Measurements from ENCODE around the gene LCE7A. TPM values are rescaled to one million over a fixed set of nuclear protein-coding genes. Genes with fewer than 3 reads are reported as not detected.

LCE7A gene
- total RNA-seq, 1 experiment from 2014 or later = not detected

- Histone ChIP-seq H2AFZ (ENCODE audit: low read length) (no peak within 1 kb of the TSS), H3K4me2 (ENCODE audit: insufficient read depth, insufficient read length, low read length) (no peak within 1 kb of the TSS), H2BK120ac (ENCODE audit: low read depth, low read length, poor library complexity, severe bottlenecking) (no peak within 1 kb of the TSS), H4K20me1 (ENCODE audit: control insufficient read depth, insufficient read depth, insufficient read length) (no peaks in the 10 kb centered on the region), H3K9me3 (ENCODE audit: control insufficient read depth, low read depth, low read length) (no peaks in the 10 kb centered on the region), H2BK12ac (ENCODE audit: insufficient read length, low read depth, low read length) (no peak within 1 kb of the TSS), H4K91ac (ENCODE audit: insufficient read length, low read depth, low read length) (no peak within 1 kb of the TSS), H3K14ac (ENCODE audit: insufficient read depth, low read length) (no peak within 1 kb of the TSS), H2BK20ac (ENCODE audit: low read depth, low read length, poor library complexity, severe bottlenecking) (no peak within 1 kb of the TSS), H3K4ac (ENCODE audit: low read depth, low read length) (no peak within 1 kb of the TSS), H3K79me2 (ENCODE audit: insufficient read depth, low read length) (no peaks in the 10 kb centered on the region), H2BK5ac (ENCODE audit: insufficient read length, low read length) (no peak within 1 kb of the TSS), H3K56ac (ENCODE audit: insufficient read length, low read depth, low read length) (no peak within 1 kb of the TSS), H3K23ac (ENCODE audit: insufficient read length, low read depth, low read length) (no peak within 1 kb of the TSS), H3K9ac (ENCODE audit: extremely low read depth, insufficient read length, low read length) (no peak within 1 kb of the TSS), H3T11ph (ENCODE audit: low read length) (no peak within 1 kb of the TSS), H3K4me1 (ENCODE audit: insufficient read depth, low read length) (no peaks in the 10 kb centered on the region), H4K5ac (ENCODE audit: insufficient read length, low read depth, low read length) (no peak within 1 kb of the TSS), H3K18ac (ENCODE audit: insufficient read length, low read depth, low read length) (no peak within 1 kb of the TSS), H4K8ac (replicated peaks; ENCODE audit: insufficient read length, low read depth, low read length) (no peak within 1 kb of the TSS), H3K27me3 (ENCODE audit: insufficient read depth, low read length) (no peaks in the 10 kb centered on the region), H3K27ac (ENCODE audit: insufficient read length, low read depth, low read length) (no peak within 1 kb of the TSS), H2BK15ac (ENCODE audit: low read depth, low read length) (no peak within 1 kb of the TSS), H2AK5ac (ENCODE audit: insufficient read length, low read length) (no peak within 1 kb of the TSS), H3K23me2 (ENCODE audit: insufficient read length, low read depth, low read length, poor library complexity, severe bottlenecking) (no peaks in the 10 kb centered on the region), H3K79me1 (ENCODE audit: insufficient read depth, low read depth, low read length, poor library complexity, severe bottlenecking) (no peaks in the 10 kb centered on the region)
- no peaks in the 10 kb centered on the region for H3K4me1 Mint-ChIP-seq
- DNase-seq = no peak
- WGBS (ENCODE audit: extremely low coverage, insufficient read length, low lambda C conversion rate) = no CpG with 5 or more reads among the region's 1 CpG
- no peak within 1 kb of the TSS for H3K27ac Mint-ChIP-seq
- peaks cover 7 to 18% (median 8%) of the 10 kb centered on the region in 3 experiments; a peak in 5 of 7 replicates for H3K36me3 Mint-ChIP-seq (ENCODE audit: insufficient read depth in 1 of 3, low read depth in 3 of 3)
- no peaks in the 10 kb centered on the region; the same call in 1 of the 2 replicates for H3K27me3 Mint-ChIP-seq (ENCODE audit: low read depth)
- H3K4me3 Mint-ChIP-seq = no peak within 1 kb of the TSS
- peaks cover 58 to 65% of the 10 kb centered on the region in 2 experiments for H3K9me3 Mint-ChIP-seq
- TF ChIP-seq, protein P1, sequence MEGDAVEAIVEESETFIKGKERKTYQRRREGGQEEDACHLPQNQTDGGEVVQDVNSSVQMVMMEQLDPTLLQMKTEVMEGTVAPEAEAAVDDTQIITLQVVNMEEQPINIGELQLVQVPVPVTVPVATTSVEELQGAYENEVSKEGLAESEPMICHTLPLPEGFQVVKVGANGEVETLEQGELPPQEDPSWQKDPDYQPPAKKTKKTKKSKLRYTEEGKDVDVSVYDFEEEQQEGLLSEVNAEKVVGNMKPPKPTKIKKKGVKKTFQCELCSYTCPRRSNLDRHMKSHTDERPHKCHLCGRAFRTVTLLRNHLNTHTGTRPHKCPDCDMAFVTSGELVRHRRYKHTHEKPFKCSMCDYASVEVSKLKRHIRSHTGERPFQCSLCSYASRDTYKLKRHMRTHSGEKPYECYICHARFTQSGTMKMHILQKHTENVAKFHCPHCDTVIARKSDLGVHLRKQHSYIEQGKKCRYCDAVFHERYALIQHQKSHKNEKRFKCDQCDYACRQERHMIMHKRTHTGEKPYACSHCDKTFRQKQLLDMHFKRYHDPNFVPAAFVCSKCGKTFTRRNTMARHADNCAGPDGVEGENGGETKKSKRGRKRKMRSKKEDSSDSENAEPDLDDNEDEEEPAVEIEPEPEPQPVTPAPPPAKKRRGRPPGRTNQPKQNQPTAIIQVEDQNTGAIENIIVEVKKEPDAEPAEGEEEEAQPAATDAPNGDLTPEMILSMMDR (conservative IDR thresholded peaks at IDR 0.05) = peak; percentile 50
Measured at GRCh38 chr1:152878042-152878441, 18.2 kb downstream of the LCE7A start, which contains the start of gene SMCP. Gene SMCP, plus strand, starts transcription at chr1:152878322. Its CDS starts 6,101 bp downstream, at chr1:152884423.

All from H9 (cell line).